ENCODE data around the gene ABCD4. TPM values are rescaled to one million over a fixed set of nuclear protein-coding genes. Genes with fewer than 3 reads are reported as not detected.
"Not testable (repeated sequence)": the region's sequence is repeated elsewhere in the genome, so short reads cannot be mapped to it uniquely, and the experiment has no call there.

Gene ABCD4
- polyA plus RNA-seq, 1 donor from 2014 or later, result 106 TPM

- H3K4me3 ChIP-seq (ENCODE audit: low read length); H3K9ac ChIP-seq (ENCODE audit: low read length); H3F3A ChIP-seq (ENCODE audit: insufficient read depth, low read length, poor library complexity, severe bottlenecking); H2AFZ ChIP-seq (ENCODE audit: low read depth, low read length); H3K27me3 ChIP-seq (ENCODE audit: insufficient read depth, low read depth, low read length); H3K36me3 ChIP-seq (ENCODE audit: insufficient read depth, low read length); H3K9me2 ChIP-seq (ENCODE audit: insufficient read depth, low read length); H3K27ac ChIP-seq (ENCODE audit: low read length); H3K4me2 ChIP-seq (ENCODE audit: low read length); H3K9me3 ChIP-seq (ENCODE audit: low read length); H3K79me2 ChIP-seq (replicated peaks; ENCODE audit: insufficient read depth, low read length); H4K20me1 ChIP-seq (ENCODE audit: insufficient read depth): not testable (repeated sequence)
These were observed 32.2 kb downstream of the ABCD4 start for GRCh38 chr14:74270382-74271177.

DNA sequence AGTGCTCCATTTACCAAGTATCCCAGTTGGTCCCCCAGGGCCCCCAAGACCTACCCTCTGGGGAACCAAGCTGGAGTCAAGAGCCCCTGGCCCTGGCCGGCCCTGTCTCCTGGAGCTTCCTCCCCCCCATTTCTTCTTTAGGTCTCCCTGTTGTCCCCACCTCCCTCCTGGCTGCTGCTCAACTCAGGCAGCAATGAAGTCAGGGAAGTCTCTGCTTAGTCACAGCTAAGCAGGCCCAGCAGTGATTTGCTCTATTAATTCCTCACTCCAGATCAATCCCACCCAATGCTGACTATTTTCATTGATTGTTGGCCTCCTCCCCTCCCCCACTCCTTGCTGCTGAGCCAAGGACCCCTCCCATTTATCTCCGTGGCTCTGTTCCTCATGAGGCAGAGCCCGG is 35.1 kb downstream of the ABCD4 start:
- no peak overlapping the region for H3K27ac ChIP-seq (ENCODE audit: low read length)
- no peak overlapping the region for H2AFZ ChIP-seq (ENCODE audit: low read depth, low read length)
- no peaks in the 10 kb centered on the region for H3F3A ChIP-seq (ENCODE audit: insufficient read depth, low read length, poor library complexity, severe bottlenecking)
- no peaks in the 10 kb centered on the region for H3K36me3 ChIP-seq (ENCODE audit: insufficient read depth, low read length)
- no peak overlapping the region for H3K4me3 ChIP-seq (ENCODE audit: low read length)
- TF ChIP-seq SMC3 (conservative IDR thresholded peaks at IDR 0.05; ENCODE audit: poor library complexity), result no peak
- TF ChIP-seq EZH2 (IDR thresholded peaks at IDR 0.05; ENCODE audit: borderline replicate concordance, insufficient read depth, low read length, poor library complexity, severe bottlenecking), result no peak
- no peak for TF ChIP-seq RAD21 (conservative IDR thresholded peaks at IDR 0.05)
- no peak for TF ChIP-seq EP300 (conservative IDR thresholded peaks at IDR 0.05; ENCODE audit: poor library complexity, severe bottlenecking)
- TF ChIP-seq, protein P1, sequence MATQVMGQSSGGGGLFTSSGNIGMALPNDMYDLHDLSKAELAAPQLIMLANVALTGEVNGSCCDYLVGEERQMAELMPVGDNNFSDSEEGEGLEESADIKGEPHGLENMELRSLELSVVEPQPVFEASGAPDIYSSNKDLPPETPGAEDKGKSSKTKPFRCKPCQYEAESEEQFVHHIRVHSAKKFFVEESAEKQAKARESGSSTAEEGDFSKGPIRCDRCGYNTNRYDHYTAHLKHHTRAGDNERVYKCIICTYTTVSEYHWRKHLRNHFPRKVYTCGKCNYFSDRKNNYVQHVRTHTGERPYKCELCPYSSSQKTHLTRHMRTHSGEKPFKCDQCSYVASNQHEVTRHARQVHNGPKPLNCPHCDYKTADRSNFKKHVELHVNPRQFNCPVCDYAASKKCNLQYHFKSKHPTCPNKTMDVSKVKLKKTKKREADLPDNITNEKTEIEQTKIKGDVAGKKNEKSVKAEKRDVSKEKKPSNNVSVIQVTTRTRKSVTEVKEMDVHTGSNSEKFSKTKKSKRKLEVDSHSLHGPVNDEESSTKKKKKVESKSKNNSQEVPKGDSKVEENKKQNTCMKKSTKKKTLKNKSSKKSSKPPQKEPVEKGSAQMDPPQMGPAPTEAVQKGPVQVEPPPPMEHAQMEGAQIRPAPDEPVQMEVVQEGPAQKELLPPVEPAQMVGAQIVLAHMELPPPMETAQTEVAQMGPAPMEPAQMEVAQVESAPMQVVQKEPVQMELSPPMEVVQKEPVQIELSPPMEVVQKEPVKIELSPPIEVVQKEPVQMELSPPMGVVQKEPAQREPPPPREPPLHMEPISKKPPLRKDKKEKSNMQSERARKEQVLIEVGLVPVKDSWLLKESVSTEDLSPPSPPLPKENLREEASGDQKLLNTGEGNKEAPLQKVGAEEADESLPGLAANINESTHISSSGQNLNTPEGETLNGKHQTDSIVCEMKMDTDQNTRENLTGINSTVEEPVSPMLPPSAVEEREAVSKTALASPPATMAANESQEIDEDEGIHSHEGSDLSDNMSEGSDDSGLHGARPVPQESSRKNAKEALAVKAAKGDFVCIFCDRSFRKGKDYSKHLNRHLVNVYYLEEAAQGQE (IDR thresholded peaks at IDR 0.05; ENCODE audit: borderline replicate concordance), result no peak
- no peak for TF ChIP-seq MXI1 (conservative IDR thresholded peaks at IDR 0.05; ENCODE audit: poor library complexity, severe bottlenecking)
- no peak for TF ChIP-seq POLR2AphosphoS5 (IDR thresholded peaks at IDR 0.05)
- TF ChIP-seq, protein P2, sequence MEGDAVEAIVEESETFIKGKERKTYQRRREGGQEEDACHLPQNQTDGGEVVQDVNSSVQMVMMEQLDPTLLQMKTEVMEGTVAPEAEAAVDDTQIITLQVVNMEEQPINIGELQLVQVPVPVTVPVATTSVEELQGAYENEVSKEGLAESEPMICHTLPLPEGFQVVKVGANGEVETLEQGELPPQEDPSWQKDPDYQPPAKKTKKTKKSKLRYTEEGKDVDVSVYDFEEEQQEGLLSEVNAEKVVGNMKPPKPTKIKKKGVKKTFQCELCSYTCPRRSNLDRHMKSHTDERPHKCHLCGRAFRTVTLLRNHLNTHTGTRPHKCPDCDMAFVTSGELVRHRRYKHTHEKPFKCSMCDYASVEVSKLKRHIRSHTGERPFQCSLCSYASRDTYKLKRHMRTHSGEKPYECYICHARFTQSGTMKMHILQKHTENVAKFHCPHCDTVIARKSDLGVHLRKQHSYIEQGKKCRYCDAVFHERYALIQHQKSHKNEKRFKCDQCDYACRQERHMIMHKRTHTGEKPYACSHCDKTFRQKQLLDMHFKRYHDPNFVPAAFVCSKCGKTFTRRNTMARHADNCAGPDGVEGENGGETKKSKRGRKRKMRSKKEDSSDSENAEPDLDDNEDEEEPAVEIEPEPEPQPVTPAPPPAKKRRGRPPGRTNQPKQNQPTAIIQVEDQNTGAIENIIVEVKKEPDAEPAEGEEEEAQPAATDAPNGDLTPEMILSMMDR (IDR thresholded peaks at IDR 0.05; ENCODE audit: poor library complexity, severe bottlenecking), result no peak
- TF ChIP-seq TAF1 (IDR thresholded peaks at IDR 0.05; ENCODE audit: low read depth), result no peak
- H3K9ac ChIP-seq (ENCODE audit: low read length), result no peak overlapping the region
- no peaks in the 10 kb centered on the region for H3K79me2 ChIP-seq (replicated peaks; ENCODE audit: insufficient read depth, low read length)
- H3K9me3 ChIP-seq (ENCODE audit: low read length), result no peaks in the 10 kb centered on the region
- H4K20me1 ChIP-seq (ENCODE audit: insufficient read depth), result no peaks in the 10 kb centered on the region
- H3K27me3 ChIP-seq (ENCODE audit: insufficient read depth, low read depth, low read length), result no peaks in the 10 kb centered on the region
- no peaks in the 10 kb centered on the region for H3K9me2 ChIP-seq (ENCODE audit: insufficient read depth, low read length)
- H3K4me2 ChIP-seq (ENCODE audit: low read length), result no peak overlapping the region

Data from neural cell (in vitro differentiated cells).